GM18519 (cell line): ENCODE results near the gene DOCK9.

ENCODE experiments used
- ATAC-seq: cut with Tn5 transposase; IDR thresholded peaks from one replicate; pipeline ENCODE4 v1.9.1; 2021; ENCODE audit warnings: mild to moderate bottlenecking, moderate library complexity; ENCODE audit not compliant: unreplicated experiment, low FRiP score

Gene DOCK9

DNA sequence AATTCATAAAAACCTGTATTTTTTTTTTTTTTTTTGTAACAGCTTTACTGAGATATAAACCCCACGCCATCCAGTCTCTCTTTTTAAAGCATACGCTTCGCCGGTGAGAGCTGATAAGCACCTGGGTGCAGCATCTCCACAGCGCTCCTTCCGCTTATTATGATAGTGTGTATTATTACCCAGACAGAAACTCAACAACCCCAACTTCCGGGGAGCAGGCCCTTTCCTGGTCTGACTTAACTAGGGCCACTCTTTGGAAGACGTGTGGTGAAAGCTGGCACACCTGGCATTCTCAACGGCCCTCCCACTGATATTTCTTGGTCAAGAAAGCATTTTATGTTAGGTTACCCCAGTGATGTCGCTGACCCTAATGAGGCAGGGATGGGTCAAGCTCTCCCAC, 173.9 kb downstream of the DOCK9 start:
- no peak for ATAC-seq

DNA sequence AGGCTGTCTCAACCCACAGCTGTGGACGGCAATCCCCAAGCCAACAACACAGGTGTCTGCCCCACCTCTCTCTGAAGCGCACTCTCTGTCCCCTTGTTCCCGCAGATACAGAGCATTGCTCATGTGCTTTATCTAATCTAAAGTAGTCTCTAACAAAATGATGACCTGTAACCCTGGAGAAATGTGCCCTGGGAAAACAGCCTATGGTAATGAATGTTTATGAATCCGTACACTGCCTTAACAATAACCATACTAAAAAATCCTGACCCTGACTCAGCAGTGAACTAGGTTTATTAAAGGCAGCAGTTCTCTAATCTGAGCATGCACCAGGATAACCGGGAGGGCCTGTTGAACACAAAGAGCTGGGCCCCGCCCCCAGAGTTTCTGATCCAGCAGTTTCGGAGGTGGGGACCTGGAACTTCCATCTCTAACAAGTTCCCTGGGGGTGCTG, 174.7 kb downstream of the DOCK9 start:
- no peak for ATAC-seq

DNA sequence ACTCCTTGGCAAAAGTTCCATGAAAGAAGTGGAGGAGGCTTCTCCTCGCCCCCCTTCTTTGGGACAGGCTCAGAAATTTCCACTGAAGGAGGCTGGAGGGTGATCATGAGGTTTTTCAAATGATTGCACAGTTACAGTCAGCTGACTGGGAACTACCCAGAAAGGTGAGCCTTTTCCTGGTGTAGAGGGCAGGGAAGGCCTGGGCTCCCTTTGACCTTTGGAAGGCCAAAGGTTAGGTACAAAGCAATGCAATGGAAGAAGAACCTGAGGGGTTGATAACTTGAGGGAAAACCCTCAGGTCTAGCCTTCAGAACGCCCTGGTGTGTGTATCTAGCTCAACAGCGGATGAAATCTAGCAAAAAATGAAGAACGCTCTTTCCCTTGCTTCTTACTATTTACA, 175.3 kb downstream of the DOCK9 start:
- no peak for ATAC-seq

DNA sequence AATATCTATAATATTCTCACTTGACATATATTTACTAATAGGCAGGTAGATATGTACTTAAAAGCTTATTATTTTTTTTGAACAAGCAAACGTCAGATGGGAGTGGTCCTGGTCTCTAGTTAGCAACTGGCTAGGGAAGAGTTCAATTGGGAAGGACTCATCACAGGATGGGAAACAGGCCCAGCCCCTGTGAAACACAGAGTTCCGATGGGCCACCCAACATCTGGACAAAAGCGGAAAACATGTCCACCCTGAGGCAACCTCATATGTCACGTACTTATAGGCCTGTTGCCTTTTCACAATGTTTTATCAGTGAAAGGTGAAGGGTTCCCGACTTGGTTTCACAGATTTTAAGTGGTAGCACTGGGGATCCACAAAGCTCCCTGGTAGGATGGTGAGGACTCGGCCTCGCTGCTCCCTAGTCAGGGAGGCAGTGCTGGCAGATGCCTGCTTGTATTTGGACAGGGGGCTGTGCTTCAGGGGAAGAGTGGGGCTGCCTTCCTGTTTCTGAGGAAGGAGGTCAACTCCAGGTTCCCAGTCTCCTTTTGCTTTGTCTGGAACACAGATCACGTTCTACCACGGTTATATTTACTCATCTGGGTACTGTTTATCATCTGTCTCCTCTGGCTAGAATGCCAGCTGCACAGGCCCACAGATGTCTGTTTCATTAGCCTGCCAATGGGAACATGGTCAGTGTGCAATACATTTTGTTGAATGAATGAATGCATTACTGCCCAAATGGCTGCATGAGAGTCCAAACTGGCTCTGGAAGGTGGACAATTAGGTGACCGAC, 176.0 kb downstream of the DOCK9 start:
- no peak for ATAC-seq

DNA sequence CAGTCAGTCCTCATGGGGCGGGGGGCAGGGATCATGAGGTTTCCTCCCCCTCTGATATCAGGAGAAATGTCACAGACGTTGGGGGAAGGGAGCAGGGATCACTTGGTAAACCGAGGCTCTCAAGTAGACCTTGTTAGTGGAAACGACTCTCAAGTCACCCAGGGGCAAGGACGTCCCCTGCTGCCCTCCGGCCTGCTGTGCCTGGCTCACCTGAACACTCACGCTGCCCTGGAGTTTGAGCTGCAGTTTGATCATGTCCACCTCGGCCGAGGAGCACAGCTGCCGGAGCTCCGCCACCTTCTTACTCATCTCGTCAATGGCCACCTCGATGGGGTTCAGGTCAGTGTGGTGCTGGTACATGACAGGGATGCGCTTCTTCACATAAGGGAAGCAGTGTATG, 177.8 kb downstream of the DOCK9 start:
- ATAC-seq = no peak

DNA sequence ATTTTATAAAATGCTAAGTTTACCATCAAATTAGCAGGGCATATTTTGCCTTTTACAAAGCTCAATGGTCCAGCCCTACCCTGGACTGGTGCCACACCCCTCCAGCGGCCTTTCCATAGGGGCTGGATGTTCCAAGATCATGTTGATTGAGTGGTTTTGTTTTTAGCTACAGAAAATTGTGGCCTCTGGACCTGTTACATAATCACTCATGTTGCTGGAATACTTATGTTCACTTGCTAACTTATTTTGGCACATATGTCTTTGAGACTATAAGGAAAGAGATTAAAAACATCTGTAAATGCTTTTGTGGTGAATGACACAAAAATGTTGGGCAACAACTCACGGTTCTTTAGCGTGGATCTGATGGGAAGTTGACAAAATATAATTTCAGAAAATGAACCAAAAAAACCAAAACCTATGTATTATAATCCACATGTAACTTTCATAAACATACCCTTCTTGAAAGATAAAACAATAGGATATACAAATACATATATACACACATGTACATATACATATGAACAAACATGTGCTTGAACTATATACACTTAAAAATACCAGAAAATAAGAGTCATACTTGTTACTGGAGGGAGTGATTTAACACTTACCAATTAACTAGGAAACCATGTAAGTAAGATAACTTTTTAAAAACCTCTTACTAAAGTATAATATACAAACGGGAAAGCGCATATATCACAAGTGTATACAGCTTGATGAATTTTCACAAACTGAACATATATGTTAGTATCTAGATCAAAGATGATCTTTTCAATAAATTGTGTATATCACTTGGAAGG, 178.8 kb downstream of the DOCK9 start:
- no peak for ATAC-seq

DNA sequence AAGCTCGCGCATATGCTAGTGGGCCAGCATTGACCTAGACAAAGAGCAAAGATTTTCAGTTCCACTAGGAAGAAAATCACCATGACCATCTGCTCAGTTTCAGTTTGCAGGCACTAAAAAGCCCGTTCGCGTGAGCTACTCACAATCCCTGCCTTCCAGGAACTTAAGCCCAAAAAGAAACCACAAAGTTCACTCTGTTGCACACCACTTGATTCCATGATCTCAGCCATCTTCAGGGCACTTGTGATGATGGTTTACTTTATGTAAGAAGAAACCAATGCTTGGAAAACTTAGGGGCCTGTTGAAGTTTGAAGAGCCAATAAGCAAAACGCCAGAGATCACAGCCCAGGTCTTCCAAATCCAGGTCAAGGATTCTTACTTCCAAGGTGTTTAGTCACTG, 180.4 kb downstream of the DOCK9 start:
- ATAC-seq = no peak

DNA sequence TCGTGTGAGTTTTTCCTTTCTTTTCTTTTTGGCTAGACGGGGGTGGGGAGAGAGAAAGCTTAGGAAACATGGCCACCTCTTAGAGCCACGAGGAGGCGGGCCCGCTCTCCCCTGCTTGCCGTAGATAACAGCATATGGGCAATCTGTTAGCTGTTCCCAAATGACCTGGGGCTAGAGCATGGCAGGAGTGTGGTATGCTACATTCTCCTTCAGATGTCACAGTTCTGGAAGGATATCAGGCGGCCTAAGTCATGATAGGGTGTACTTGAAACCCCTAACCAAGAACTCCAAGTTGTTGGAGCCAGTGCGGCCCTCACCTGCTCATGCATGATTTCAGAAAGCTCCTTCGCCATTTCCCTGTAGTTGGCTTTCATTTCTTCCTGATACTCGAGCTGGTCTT, 181.1 kb downstream of the DOCK9 start:
- no peak for ATAC-seq

DNA sequence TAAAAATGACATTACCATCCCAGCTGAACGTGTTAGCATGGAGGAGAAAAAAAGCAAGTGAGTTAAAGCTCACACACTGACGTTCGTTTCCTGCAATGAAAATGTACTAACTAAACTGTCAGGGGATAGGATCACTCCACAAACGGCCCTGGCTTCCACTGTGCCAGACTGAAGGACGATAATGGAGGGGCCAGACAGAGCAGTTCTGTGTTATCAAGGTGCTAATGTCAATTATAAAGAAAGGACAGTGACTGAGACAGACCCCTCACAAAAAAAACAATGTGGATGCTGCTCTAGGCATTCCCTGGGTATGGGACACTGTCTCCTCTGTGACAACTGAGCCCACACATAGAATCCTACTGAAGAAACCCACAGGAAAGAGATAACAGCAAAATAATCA, 181.7 kb downstream of the DOCK9 start:
- no peak for ATAC-seq

DNA sequence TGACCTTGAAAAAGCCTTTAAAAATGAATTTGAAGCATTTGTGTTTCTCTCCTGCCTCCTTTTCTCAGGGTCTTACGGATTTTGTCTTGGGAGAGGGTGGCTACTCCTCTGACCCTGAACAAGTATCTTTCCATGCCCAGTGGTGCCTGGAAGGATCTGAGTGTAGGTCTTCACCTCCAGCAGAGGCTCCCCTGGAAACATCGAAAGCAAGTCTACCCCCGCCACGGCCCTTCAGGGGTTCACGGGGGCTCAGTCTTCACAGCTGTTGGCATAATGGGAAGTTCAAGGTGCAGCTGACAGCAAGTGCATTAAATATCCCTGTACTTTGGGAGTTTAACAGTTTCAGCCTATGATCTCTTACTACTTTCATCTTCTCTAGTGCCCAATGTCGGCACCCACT, 182.6 kb downstream of the DOCK9 start:
- ATAC-seq = no peak

DNA sequence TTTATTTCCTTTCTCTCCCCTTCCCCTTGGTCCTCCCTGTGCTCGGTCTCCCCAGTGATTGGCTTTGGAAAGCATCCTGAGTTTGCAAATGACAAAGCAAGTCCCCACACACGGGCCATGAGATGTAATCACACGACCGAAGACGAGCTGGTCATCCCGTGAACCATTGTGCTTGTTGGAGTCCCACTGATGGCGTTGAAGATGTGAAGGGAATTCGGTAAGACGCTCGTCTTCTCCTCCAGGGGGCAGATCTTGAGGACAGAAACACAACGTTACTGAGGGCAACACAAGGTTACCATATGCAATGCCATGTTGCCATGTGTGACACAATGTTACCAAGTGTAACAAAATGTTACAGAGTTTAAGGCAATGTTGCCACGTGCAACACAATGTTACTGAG, 183.4 kb downstream of the DOCK9 start:
- no peak for ATAC-seq

DNA sequence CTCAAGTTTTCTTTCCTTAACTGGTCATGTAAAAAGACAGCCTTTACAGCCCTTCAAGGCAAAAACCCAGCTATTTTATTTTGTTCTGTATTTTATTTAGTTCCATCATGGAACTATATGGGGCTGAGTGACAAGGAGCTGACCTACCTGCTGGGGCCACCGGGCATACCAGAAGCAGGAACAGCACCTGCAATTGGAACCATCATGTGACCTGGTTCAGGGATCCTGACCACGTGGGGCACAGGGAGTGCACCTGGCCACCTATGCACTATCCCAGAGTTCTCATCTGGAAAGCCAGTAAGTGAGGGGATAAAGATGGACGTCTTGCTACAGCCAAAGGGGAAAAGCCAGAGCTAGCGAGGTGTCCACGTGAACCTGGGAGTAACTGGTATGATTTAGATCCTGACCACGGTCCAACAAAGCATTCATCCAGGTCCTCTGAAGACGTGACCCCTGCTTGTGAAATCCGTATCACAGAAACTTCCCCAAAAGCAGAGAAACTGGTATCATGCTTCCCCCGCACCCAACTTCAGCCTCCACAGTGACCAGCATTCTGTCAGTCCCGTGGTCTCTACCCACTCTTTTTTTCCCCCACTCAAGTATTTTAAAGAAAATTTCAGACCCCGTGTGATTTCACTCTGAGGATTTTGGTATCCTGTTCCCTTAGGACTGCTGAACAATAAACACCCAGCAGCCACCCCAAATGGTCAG, 184.9 kb downstream of the DOCK9 start:
- ATAC-seq = no peak

DNA sequence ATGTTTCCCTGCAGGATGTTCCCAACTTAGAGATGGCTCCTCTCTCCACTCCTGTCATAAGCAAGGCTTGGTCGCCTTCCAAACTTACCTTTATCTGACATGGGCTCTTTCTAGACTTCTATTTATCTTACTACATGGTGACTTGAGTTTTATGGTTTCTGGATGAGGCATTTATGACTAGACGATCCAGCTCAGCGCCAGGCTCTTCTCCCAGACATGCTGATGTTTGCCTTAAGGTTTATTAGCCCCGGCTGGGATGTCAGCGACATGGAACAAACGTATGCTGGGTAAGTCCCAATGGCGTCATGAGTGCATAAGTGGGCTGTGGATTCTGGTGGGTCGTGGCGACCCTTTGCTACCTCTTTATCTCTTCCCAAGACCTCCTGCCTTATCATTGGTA, 185.5 kb downstream of the DOCK9 start:
- no peak for ATAC-seq

DNA sequence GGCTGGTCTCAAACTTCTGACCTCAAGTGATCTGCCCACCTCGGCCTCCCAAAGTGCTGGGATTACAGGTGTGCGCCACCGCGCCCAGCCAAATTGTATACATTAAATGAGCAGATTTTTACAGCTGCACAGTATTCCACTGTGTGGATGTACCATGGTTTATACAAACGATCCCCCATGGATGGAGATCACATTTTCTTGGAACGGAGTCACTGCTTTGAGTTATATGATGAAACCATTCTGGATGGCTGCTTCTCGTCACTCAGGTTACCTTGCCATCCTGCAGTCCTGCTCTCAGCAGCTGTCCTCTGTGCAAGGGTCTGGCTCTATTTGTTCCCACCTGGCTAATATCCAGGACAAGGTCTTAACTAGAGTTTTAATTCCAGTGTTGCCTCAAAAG, 186.3 kb downstream of the DOCK9 start:
- ATAC-seq = no peak

DNA sequence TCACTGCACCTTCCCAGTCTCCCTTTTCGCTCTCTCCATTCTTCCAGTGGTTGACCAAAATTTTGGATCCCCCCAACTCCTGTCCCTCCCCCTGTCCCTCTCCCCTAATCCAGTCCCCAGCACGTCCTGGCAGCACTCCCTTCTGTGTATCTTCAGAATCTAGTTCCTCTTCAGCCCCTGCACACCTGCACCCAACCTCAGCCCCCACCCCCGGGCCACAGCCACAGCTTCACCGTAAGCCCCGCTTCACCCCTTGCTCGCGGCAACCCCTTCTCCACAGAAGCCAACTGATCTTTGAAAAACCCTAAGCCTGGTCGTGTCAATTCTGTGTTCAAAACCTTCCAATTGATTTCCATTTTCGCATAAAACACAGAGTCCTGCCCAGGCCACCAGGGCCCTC, 189.9 kb downstream of the DOCK9 start:
- ATAC-seq = no peak

DNA sequence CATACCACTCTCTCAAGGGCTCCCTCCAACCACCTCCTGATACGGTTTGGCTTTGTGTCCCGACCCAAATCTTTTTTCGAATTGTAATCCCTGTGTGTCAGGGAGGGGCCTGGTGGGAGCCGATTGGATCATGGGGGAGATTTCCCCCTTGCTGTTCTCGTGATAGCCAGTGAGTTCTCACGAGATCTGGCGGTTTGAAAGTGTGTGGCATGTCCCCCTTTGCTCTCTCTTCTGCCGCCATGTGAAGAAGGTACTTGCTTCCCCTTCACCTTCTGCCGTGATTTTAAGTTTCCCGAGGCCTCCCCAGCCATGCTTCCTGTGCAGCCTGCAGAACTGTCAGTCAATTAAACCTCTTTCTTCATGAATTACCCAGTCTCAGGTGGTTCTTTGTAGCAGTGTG, 190.7 kb downstream of the DOCK9 start:
- ATAC-seq = no peak

DNA sequence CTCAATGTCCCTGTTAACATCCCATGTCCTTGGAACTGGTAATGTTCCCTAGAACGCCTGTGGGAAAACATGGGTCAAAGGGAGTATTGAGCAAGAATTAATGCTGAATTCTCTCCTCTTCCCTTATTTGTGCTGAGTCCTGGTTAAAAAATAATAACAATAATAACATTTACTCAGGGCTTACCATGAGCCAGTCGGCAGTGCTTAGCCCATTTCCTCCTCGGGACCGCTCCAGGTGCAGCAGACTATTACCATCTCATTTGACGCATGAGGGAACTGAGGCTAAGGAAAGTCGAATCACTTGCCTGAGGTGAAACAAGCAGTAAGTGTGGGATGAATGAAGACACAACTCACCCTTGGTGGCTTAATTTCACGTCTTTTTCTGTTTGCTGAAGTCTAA, 191.8 kb downstream of the DOCK9 start:
- ATAC-seq = no peak

DNA sequence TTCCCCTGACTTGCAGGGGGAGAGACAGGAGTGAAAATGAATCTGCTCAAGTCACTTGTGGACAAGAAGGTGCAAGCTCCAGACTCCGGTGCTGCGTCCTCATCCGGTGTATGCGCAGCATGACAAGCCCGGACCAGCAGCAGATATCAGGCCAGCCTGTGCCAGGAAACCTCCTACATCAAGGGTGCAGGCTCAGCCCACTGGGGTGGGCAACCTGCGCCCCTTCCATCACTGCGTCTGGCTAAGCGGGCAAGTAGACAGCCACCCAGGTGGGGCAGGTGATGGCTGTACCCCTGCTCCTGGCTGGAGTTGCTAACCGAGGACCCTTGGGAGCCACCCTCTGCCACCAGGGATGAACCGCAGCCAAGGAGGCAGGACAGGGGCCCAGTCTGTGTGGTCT, 192.5 kb downstream of the DOCK9 start:
- no peak for ATAC-seq

DNA sequence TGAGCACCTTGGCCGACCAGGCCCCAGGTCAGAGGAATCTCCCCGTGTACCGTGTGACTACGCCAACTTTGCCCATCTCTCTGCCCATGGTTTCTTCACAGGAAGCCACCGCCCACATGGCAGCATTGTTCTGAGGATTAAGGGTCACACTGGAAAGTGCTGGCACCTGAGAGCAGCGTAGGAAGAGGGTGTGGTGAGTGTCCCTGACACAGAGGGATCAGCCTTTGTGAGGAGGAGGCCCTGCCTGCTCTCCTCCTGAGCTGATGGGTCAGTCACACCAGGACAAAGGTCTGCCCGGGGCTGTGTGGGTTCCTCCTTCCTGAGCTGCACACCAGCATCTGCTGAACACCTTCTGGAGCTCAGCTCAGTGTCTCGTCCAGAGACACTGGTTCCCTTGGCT, 193.2 kb downstream of the DOCK9 start:
- no peak for ATAC-seq

DNA sequence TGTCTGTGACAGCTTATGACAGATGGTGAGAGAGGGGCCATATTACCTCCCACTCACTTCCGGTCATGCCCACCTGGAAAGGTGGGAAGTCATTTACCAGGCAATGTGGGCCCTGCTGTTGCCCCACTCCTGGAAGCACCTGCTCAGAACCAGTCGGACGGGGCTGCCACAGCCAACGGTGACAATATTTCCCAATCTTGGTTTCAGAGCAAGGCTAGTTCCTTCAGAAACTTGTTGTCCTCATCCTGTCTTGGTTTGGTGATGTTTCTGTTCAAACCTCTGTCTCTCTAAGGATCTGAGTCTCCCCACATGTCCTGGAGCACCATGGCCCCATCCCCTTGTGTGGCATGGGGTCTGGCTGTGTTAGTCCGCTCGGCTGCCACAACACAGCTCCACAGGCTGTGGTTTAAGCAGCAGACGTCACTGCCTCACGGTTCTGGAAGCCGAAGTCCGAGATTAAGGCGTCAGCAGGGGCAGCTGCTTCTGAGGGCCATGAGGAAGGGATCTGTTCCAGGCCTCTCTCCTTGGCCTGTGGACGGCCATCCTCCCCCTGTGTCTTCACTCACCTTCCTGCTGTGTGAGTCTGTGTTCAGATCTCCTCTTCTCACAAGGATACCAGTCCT, 193.9 kb downstream of the DOCK9 start:
- no peak for ATAC-seq

DNA sequence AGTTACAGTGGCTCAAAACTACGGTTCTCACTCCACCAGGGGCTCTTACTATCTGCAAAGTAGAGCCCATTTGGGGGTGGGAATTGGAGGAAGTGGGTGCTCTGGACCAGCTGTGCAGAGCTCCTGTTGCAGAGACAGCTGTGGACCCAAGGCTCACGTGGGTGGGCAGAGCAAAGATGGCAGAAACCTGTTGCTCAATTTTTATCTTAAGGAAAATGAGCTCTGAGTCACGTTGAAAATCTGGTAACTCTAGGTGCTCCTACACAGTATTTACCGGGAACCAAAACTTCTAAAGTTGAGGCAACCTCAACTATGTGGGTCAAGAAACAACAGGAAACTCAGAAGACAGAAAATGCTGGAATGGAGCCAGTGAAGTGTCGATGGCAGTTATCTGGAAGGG, 195.2 kb downstream of the DOCK9 start:
- no peak for ATAC-seq
